ENCODE data around the gene LRCOL1. TPM values are rescaled to one million over a fixed set of nuclear protein-coding genes. Genes with fewer than 3 reads are reported as not detected.

Gene LRCOL1
- total RNA-seq, 1 donor from 2014 or later = not detected

DNA sequence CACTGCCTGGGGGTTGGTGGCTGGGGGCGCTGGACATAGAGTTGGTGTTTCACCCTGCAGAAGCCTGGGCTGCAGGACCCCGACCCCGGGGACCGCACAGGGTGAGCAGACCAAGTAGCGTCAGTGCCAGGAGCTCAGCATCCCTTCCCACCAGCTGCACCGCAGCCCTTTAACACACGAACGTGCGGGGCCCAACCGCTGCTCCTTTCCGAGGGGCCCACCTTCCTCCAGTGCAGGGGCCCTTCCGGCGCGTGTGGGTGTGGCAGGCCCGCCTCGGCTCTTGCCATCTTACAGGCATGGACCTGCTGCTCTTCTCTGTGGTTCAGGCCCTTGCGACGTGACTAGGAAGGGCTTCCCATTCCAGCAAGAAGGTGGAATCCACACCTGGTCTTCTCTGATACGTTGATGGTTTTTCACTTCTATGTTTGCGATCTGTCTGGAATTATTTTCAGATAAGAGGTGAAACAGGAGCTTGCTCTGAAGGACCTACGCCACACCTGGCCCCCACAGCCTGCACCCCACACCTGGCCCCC lies 47.8 kb downstream of the LRCOL1 start:
- DNase-seq = no peak

DNA sequence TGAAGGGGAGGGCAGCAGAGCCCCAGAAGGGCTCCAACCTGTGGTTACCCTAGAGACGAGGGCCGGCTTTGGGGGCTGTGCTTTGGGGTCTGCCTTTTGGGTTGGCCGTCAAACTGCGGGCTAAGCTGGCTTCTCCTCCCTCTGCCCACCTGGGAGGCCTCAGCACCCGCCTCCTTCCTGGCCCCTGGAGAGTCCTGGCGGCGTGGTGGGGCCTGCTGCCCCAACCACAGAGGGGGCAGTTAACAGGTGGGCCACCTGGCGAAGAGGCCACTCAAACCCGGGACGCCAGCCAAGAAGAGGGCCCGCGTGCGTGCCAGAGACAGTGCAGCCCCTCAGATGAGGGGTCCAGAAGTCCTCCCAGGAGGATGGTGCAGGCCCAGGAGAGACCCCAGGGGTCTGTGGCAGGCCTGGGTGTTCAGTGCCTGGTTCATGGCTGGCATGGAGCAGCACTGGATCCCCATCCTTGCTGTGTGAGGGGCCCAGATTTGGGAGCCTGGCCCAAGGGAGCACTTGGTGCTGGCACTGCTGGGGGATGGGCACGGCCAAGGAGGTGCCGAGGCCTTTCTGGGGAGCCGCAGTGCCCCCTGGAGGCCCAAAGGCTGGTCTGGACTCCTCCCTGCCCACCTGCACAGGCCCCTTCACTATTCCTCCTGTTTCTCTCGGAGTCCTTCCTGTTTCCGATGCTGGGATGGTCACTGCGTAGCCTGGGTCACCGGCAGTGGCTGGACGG lies 48.8 kb downstream of the LRCOL1 start:
- no peak for DNase-seq

DNA sequence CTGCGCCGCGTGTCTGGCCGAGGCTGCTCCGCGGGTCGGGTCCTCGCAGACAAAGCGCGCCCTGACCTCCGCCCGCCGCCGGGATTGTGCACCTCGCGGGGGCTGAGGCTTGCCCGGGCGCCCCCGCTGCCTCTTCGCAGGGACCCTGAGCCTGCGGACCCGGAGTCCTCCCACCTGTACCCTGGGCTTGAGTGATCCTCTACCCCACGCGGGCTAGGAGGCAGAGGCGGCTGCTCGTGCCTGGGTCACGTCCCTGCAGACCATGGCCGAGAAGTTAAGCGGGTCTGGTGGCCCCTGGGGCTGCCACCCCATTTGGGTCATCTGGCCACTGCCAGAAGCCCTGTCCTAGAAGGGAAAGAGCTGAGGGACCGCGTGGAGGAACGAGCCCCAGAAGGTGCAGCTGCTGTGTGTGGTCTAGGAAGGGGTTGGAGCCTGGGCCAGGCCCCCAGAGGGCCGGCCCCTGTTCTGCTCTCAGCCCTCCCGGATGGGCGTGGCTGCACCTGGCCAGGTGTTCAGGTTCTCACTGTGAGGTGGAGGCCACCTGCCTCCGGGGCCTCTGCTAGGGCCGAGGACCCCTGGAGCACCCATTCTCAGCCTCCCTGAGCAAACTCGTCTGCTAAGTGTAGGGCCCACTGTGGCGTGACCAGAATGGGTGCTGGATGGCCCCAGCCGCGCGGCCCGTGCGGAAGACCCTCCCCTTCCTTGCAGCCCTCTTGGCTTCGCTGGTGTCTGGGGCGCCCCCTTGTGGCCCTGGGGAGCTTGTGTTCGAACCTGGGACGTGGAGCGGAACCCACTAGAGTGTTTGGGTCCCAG lies 49.6 kb downstream of the LRCOL1 start:
- no peak for DNase-seq

DNA sequence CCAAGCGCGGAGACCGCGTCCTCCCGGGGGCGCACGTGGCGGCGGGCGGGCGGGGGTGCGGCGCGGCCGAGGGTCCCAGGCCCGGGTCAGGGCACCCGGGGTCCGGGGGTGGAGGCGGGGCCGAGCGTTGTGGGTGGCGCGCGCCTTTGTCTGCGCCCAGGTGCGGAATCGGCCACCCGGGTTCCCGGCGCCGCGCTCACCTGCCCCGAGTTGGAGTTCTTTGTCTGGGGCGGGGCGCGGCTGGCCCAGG lies 50.1 kb downstream of the LRCOL1 start:
- DNase-seq = no peak

DNA sequence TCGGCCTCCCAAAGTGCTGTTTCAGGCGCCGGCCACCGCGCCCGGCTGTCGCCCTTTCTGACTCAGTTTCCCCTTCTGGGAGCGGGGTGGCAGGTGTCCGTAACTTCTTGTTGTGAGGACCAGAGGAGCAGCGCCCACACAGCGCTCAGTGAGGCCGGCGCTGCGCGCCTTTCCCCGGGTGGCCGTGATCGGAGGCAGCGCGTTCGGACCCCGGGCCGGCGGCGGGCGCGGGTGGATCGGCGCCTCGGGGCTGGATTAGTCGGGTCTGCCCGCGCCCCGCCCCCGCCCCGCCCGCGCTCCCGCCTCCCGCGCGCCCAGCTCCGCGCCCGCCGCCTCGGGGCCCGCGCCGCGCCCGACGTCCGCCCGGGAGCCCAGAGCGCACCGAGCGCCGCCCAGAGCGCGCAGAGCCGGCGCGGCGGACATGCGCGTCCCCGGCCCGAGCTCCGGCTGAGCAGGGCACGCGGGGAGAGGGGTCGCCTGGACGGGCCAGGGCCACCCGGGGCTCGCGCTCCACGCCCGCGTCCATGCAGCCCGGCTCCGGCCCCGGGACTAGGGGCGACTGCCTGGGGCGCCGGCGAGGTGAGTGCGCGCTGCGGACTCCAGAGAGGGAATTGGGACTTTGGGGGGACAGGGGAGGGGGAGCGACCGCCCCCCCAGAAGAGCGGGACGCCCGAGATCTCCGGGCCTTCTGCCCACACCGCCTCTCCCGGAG lies 50.6 kb downstream of the LRCOL1 start:
- peak; percentile 34 for DNase-seq

DNA sequence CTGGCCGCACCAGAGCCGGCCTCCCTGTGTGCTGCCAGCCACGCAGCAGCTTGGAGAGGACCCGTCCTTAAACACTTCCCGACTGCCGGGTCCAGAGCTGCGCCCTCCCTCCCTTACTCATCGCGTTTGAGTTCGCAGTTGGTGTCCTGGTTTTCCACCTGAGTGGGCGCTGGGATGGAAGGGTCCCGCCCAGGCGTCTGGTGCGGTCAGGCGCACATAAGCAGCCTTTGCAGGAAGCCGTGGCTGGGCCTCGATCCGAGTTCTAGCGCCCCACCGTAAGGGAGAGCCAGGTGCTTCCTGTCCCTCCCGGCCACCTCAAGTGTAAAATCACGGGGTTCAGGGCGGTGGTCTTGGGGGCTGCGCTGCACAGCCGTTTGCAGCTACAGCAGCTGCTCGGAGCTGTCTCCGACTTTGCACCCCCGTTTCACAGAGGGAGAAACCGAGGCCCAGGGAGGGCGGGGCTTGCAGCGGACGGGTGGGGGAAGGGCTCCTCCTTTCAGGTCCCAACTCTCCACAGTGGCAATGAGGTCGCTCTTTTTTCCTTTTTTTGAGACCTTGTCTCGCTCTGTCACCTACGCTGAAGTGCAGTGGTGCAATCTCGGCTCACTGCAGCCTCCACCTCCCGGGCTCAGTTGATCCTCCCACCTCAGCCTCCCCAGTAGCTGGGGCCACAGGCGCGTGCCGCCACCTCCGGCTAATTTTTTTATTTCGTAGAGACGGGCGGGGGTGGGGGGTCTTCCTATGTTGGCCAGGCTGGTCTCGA lies 51.3 kb downstream of the LRCOL1 start:
- DNase-seq = no peak

DNA sequence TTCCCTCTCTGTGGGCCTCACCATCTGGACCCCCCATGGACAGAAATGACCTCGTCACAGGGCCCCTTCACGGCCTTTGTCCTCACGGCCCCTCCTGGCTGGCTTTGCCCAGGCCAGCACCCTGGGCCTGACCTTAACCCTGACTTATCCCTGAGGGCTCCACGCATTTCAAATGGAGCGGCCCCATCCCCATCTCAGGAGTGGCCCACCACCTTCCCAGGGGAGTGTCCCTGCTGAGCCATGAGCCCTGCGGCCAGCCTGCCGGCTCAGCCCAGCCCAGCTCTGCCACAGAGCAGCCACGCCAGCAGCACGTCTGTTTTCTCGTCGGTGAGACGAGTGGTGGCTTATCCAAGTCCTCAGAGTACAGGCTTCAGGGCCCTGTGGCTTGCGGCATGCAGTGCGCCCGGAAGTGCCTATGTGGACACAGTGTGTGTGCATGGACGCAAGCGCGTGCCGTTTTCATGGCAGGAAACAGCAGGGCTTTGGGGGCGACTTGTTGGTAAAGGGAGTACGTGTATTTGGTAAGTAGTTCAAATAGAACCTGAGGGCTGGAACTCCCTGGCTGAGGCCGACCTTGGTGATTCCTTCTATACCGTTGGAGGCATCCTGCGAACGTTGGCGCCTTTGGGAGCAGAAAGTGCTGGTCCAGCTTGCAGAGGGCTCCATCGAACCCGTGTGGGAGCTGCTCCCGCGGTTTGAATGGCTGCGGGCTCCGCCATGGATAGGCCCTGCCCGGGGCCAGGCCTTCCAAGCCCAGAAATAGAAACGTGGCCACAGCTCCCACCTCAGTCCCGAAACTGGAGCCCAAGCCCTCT lies 52.1 kb downstream of the LRCOL1 start:
- no peak for DNase-seq

DNA sequence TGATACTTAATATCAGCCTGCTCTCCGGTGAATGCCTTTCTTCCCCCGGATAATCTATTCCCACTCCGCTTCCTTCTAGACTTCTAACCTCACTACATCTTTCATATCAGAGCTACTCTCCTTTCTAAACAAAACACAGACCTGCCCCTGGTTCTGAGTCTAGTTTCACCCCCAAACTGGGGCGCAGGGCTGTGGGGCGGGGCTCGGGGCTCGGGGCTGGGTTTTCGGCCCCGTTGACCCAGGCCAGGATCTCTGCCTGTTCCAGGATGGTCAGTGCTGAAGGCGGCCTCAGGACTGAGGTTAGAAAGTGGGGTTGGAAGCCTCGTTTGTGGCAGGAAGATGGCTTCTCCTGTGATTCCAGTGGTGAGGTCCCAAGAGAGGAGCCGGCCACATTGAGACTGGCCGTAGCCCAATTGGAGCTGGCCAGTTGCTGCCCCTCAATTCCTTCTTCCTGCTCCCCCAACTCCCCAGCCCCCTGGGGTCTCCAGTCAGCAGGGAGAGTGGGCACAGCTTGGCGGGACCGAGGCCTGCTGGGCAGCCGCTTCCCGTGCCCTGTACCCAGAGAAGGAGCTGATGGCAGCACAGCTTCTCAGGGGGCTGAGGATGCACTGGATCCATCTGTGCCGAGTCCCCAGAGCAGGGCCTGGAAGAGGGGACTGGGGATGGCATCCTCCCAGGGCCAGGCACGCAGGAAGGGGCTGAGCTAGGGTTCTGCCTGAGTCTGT lies 52.9 kb downstream of the LRCOL1 start:
- DNase-seq = no peak

DNA sequence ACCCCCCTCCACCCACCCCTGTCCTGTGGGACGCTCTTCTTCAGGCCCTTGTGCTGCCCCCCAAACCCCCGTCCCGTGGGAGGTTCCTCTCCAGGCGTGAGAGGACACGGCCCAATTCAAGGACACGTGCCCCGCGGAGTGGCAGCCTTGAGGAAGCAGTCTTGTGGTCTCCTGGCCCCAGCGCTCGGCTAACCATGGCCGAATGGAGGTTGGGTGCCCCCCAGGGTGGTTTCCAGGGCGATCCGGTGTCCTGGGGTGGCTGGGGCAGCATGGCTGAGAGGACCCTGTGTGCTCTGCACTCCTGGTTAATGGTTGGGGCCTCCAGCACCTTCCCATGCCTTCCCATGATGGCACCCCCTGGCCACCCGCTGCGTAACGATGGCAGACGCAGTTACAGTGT lies 53.6 kb downstream of the LRCOL1 start:
- DNase-seq = no peak

DNA sequence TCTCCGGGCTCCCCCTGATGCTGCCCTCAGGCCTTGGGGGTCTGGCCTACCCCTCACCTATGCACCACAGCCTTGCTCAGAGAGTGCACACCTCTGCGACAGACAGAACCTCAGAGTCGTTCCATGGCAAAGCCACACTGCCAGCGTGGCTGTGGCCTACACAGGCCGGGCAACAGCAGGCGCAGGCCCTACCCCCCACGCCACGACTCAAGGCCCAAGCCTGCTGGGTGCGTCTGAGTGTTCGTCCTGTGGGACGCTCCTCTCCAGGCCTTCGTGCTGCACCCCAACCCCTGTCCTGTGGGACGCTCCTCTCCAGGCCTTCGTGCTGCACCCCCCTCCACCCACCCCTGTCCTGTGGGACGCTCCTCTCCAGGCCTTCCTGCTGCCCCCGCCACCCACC lies 54.2 kb downstream of the LRCOL1 start:
- no peak for DNase-seq

DNA sequence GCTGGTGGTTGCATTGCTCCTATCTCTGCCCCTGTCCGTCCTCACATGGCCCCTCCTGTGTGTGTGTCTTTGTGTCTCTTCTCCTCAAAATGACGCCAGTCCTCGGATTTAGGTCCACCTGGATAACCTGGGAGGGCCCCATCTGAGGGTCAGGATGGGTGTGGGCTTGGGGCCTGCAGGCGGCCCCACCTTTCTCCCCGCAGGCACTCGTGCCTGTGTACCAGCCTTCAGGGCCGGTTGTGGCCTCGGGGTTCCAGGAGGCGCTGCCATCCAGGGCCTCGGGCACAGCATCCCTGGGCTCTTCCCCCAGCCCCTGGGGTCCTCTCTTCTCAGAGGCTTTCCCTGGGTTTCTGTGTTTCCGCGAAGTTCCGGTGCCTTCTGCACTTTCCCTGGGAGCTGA lies 54.7 kb downstream of the LRCOL1 start:
- no peak for DNase-seq

DNA sequence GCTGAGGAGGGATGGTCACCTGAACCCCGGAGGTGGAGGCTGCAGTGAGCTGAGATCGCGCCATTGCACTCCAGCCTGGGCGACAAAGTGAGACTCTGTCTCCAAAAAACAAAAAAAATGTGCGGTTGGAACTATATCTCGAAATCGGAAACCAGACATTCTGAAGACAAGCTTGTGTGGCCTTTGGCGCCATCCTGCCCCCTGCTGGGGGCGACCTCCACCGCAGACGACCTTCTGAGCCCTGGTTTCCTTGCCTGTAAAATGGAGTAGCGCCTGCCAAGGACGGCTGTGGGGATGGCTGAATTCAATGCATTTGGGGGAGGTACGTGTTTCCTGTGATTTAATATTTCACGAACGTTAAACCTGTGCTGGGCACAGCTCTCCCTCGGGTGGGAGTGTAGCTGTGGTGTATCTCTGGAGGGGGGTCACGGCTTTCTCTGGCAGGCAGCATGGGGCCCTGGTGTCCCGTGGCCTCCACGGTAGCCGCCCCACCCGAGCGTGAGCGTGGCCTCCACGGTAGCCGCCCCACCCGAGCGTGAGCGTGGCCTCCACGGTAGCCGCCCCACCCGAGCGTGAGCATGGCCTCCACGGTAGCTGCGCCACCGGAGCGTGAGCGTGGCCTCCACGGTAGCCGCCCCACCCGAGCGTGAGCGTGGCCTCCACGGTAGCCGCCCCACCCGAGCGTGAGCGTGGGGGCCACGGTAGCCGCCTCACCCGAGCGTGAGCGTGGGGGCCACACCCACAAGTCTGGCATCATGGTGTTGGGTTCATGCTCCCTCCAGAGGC lies 55.3 kb downstream of the LRCOL1 start:
- no peak for DNase-seq

Small RNA genes lying within 50 kb of the gene (small RNA-seq; reads per million reads assigned to genes)
- gene MIR6763 (ENCODE audit: low replicate concordance) = not detected

Other genes starting within 250 kb of the LRCOL1 start
- gene FBRSL1, start 120.4 kb downstream of the LRCOL1 start, total RNA-seq = 5.0 TPM
- not detected for gene P2RX2, start 8.2 kb upstream of the LRCOL1 start, total RNA-seq
- 68.9 TPM for gene POLE, start 76.8 kb upstream of the LRCOL1 start, total RNA-seq
- gene PXMP2, start 77.0 kb upstream of the LRCOL1 start, total RNA-seq = 19.7 TPM
- 16.3 TPM for gene PGAM5, start 100.3 kb upstream of the LRCOL1 start, total RNA-seq
- 54.3 TPM for gene ANKLE2, start 151.2 kb upstream of the LRCOL1 start, total RNA-seq
- gene GOLGA3, start 218.3 kb upstream of the LRCOL1 start, total RNA-seq = 54.5 TPM

Measured in skin of body (tissue), 3 donors.